Activated naive CD4-positive, alpha-beta T cell (primary cell): ENCODE measurements around the gene CYP2J2.
"Not testable (repeated sequence)": the region's sequence is repeated elsewhere in the genome, so short reads cannot be mapped to it uniquely, and the experiment has no call there.

Experiments
- DNase-seq, 4 experiments: peaks; one replicate each; lab custom pipeline; 2025; lab: John Stamatoyannopoulos, UW

CYP2J2 gene

GRCh38 chr1:59926381-59927123, at the start of gene CYP2J2:
CYP2J2 (minus strand) TSS chr1:59926773; CDS start chr1:59926746, 27 bp downstream.
- peak in 3 of 4 experiments; percentile 7 to 30 (median 10) for DNase-seq

- no peak for DNase-seq
Measured at GRCh38 chr1:59973719-59974118, 47.1 kb upstream of the CYP2J2 start.

- no peak for DNase-seq
Measured at GRCh38 chr1:59972216-59972927, 45.8 kb upstream of the CYP2J2 start.

GRCh38 chr1:59971464-59971911, 44.9 kb upstream of the CYP2J2 start:
- peak in 2 of 4 experiments; percentile 1 to 19 for DNase-seq

- not testable (repeated sequence) for DNase-seq
Measured at GRCh38 chr1:59969542-59970175, 43.1 kb upstream of the CYP2J2 start.

- not testable (repeated sequence) for DNase-seq
Measured at GRCh38 chr1:59968746-59969145, 42.2 kb upstream of the CYP2J2 start.

- DNase-seq = no peak
Measured at GRCh38 chr1:59967780-59968179, 41.2 kb upstream of the CYP2J2 start.

- no peak for DNase-seq
Measured at GRCh38 chr1:59967141-59967697, 40.6 kb upstream of the CYP2J2 start.

GRCh38 chr1:59952065-59952464, 25.5 kb upstream of the CYP2J2 start:
- DNase-seq = no peak

GRCh38 chr1:59949648-59950047, 23.1 kb upstream of the CYP2J2 start:
- DNase-seq = no peak

- DNase-seq = no peak
Measured at GRCh38 chr1:59948990-59949389, 22.4 kb upstream of the CYP2J2 start.

- peak in 2 of 4 experiments; percentile 10 to 24 for DNase-seq
Measured at GRCh38 chr1:59947047-59947938, 20.7 kb upstream of the CYP2J2 start.

- DNase-seq = no peak
Measured at GRCh38 chr1:59945790-59946189, 19.2 kb upstream of the CYP2J2 start.

GRCh38 chr1:59939393-59939792, 12.8 kb upstream of the CYP2J2 start:
- no peak for DNase-seq

- DNase-seq = no peak
Measured at GRCh38 chr1:59937636-59938210, 11.2 kb upstream of the CYP2J2 start.

GRCh38 chr1:59936358-59936821, 9.8 kb upstream of the CYP2J2 start:
- DNase-seq = no peak

- DNase-seq = no peak
Measured at GRCh38 chr1:59928996-59929395, 2.4 kb upstream of the CYP2J2 start.

GRCh38 chr1:59927213-59927612, 640 bp upstream of the CYP2J2 start:
- no peak for DNase-seq

GRCh38 chr1:59924653-59925052, 1.9 kb downstream of the CYP2J2 start:
- DNase-seq = no peak

GRCh38 chr1:59921258-59921899, 5.2 kb downstream of the CYP2J2 start:
- not testable (repeated sequence) for DNase-seq
